ENCODE results near the gene LY6G6C. TPM values are rescaled to one million over a fixed set of nuclear protein-coding genes. Genes with fewer than 3 reads are reported as not detected.

LY6G6C gene
- total and polyA plus RNA-seq, 2 of the 13 experiments (the other 11 are each of a cell fraction or from before 2014, with no cell fraction given): 0.15 TPM; not detected in 1

DNA sequence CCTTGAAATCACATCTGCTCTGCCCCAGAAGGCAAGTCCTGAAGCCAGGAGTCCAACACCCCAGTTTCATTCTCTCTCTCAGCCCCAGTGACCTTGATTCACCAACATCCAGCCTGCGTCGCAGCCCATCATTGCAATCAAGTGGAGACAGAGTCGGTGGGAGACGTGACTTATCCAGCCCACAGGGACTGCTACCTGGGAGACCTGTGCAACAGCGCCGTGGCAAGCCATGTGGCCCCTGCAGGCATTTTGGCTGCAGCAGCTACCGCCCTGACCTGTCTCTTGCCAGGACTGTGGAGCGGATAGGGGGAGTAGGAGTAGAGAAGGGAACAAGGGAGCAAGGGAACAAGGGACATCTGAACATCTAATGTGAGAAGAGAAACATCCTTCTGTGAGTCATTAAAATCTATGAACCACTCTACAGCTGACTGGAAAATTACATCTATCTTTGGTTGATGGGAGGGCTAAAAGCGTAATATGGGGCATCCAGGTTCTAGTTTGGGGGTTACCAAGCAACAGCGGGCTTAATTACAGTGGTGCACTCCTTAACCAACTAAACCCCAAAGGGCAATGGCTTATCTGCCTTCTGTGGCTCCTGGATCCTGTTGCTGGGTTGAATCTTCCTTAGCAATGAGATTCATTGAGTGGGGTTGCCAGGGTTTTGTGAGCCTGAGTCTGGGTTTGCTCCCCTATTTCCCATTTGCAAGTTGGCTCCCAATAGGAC is 3.9 kb downstream of the LY6G6C start (continued):
- TF ChIP-seq, protein P1, sequence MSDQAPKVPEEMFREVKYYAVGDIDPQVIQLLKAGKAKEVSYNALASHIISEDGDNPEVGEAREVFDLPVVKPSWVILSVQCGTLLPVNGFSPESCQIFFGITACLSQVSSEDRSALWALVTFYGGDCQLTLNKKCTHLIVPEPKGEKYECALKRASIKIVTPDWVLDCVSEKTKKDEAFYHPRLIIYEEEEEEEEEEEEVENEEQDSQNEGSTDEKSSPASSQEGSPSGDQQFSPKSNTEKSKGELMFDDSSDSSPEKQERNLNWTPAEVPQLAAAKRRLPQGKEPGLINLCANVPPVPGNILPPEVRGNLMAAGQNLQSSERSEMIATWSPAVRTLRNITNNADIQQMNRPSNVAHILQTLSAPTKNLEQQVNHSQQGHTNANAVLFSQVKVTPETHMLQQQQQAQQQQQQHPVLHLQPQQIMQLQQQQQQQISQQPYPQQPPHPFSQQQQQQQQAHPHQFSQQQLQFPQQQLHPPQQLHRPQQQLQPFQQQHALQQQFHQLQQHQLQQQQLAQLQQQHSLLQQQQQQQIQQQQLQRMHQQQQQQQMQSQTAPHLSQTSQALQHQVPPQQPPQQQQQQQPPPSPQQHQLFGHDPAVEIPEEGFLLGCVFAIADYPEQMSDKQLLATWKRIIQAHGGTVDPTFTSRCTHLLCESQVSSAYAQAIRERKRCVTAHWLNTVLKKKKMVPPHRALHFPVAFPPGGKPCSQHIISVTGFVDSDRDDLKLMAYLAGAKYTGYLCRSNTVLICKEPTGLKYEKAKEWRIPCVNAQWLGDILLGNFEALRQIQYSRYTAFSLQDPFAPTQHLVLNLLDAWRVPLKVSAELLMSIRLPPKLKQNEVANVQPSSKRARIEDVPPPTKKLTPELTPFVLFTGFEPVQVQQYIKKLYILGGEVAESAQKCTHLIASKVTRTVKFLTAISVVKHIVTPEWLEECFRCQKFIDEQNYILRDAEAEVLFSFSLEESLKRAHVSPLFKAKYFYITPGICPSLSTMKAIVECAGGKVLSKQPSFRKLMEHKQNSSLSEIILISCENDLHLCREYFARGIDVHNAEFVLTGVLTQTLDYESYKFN (CRISPR knock-in tag; conservative IDR thresholded peaks at IDR 0.05): no peak
- TF ChIP-seq, protein P2, sequence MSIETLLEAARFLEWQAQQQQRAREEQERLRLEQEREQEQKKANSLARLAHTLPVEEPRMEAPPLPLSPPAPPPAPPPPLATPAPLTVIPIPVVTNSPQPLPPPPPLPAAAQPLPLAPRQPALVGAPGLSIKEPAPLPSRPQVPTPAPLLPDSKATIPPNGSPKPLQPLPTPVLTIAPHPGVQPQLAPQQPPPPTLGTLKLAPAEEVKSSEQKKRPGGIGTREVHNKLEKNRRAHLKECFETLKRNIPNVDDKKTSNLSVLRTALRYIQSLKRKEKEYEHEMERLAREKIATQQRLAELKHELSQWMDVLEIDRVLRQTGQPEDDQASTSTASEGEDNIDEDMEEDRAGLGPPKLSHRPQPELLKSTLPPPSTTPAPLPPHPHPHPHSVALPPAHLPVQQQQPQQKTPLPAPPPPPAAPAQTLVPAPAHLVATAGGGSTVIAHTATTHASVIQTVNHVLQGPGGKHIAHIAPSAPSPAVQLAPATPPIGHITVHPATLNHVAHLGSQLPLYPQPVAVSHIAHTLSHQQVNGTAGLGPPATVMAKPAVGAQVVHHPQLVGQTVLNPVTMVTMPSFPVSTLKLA (IDR thresholded peaks at IDR 0.05): no peak
- TF ChIP-seq ZNF317 (CRISPR knock-in tag; IDR thresholded peaks at IDR 0.05) (no peak), CHCHD3 (CRISPR knock-in tag; IDR thresholded peaks at IDR 0.05) (no peak), PHF8 (CRISPR knock-in tag; IDR thresholded peaks at IDR 0.05) (no peak), ZNF563 (CRISPR knock-in tag; IDR thresholded peaks at IDR 0.05) (no peak), SIX4 (CRISPR knock-in tag; IDR thresholded peaks at IDR 0.05) (no peak), ZNF556 (CRISPR knock-in tag; IDR thresholded peaks at IDR 0.05; ENCODE audit: borderline replicate concordance) (no peak; the same call in 1 of the 2 replicates), ZNF569 (CRISPR knock-in tag; IDR thresholded peaks at IDR 0.05; ENCODE audit: borderline replicate concordance) (no peak), ZNF720 (CRISPR knock-in tag; IDR thresholded peaks at IDR 0.05) (no peak), ZNF335 (CRISPR knock-in tag; IDR thresholded peaks at IDR 0.05) (peak; percentile 89)
- TF ChIP-seq, protein P3, sequence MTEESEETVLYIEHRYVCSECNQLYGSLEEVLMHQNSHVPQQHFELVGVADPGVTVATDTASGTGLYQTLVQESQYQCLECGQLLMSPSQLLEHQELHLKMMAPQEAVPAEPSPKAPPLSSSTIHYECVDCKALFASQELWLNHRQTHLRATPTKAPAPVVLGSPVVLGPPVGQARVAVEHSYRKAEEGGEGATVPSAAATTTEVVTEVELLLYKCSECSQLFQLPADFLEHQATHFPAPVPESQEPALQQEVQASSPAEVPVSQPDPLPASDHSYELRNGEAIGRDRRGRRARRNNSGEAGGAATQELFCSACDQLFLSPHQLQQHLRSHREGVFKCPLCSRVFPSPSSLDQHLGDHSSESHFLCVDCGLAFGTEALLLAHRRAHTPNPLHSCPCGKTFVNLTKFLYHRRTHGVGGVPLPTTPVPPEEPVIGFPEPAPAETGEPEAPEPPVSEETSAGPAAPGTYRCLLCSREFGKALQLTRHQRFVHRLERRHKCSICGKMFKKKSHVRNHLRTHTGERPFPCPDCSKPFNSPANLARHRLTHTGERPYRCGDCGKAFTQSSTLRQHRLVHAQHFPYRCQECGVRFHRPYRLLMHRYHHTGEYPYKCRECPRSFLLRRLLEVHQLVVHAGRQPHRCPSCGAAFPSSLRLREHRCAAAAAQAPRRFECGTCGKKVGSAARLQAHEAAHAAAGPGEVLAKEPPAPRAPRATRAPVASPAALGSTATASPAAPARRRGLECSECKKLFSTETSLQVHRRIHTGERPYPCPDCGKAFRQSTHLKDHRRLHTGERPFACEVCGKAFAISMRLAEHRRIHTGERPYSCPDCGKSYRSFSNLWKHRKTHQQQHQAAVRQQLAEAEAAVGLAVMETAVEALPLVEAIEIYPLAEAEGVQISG (CRISPR knock-in tag; IDR thresholded peaks at IDR 0.05): no peak
- TF ChIP-seq, protein P4, sequence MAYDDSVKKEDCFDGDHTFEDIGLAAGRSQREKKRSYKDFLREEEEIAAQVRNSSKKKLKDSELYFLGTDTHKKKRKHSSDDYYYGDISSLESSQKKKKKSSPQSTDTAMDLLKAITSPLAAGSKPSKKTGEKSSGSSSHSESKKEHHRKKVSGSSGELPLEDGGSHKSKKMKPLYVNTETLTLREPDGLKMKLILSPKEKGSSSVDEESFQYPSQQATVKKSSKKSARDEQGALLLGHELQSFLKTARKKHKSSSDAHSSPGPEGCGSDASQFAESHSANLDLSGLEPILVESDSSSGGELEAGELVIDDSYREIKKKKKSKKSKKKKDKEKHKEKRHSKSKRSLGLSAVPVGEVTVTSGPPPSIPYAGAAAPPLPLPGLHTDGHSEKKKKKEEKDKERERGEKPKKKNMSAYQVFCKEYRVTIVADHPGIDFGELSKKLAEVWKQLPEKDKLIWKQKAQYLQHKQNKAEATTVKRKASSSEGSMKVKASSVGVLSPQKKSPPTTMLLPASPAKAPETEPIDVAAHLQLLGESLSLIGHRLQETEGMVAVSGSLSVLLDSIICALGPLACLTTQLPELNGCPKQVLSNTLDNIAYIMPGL (CRISPR knock-in tag; IDR thresholded peaks at IDR 0.05; ENCODE audit: borderline replicate concordance in 1 of 2, low read depth in 1 of 2): peak in 1 of 2 experiments; percentile 91; a peak in 2 of 4 replicates
- TF ChIP-seq, protein P5, sequence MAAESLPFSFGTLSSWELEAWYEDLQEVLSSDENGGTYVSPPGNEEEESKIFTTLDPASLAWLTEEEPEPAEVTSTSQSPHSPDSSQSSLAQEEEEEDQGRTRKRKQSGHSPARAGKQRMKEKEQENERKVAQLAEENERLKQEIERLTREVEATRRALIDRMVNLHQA (CRISPR knock-in tag; IDR thresholded peaks at IDR 0.05): no peak

All from HepG2 (cell line).